Osteoblast (primary cell): Measurements from ENCODE around the gene GPER1. TPM values are rescaled to one million over a fixed set of nuclear protein-coding genes. Genes with fewer than 3 reads are reported as not detected.

Experiments
- DNase-seq: peaks from one replicate; pipeline ENCODE4 v3.0.0; 2011; ENCODE audit warnings: low spot score, mixed read lengths; ENCODE audit not compliant: insufficient read length; ENCODE audit errors: missing footprints
- H2AFZ ChIP-seq: 2 replicates; pipeline ENCODE4 v1.6.0; 2011; ENCODE audit warnings: mild to moderate bottlenecking, low read length
- H3K27ac ChIP-seq: 2 replicates; pipeline ENCODE4 v1.5.1; 2011; ENCODE audit warnings: mild to moderate bottlenecking, low read depth, low read length, moderate library complexity
- H3K27me3 ChIP-seq: 2 replicates; pipeline ENCODE4 v1.6.0; 2012; ENCODE audit warnings: mild to moderate bottlenecking, control low read depth, inconsistent platforms, low read length, moderate library complexity; ENCODE audit not compliant: insufficient read depth
- H3K36me3 ChIP-seq: 2 replicates; pipeline ENCODE4 v1.5.1; 2011; ENCODE audit warnings: mild to moderate bottlenecking, low read length, control low read depth, moderate library complexity; ENCODE audit not compliant: insufficient read depth
- H3K4me1 ChIP-seq: 2 replicates; pipeline ENCODE4 v1.5.1; 2011; ENCODE audit warnings: mild to moderate bottlenecking, low read length, control low read depth, moderate library complexity; ENCODE audit not compliant: insufficient read depth
- H3K4me2 ChIP-seq: 2 replicates; pipeline ENCODE4 v1.6.0; 2011; ENCODE audit warnings: mild to moderate bottlenecking, low read length; ENCODE audit not compliant: insufficient read depth
- H3K4me3 ChIP-seq: fragments of 200-600 bp; sonication (generic); 3 replicates; pipeline ENCODE4 v1.5.1; 2012; ENCODE audit warnings: mild to moderate bottlenecking, low read length, inconsistent platforms; ENCODE audit not compliant: insufficient read depth
- H3K79me2 ChIP-seq: 2 replicates; pipeline ENCODE4 v1.6.0; 2012; ENCODE audit warnings: mild to moderate bottlenecking, low read length, control low read depth, inconsistent platforms; ENCODE audit not compliant: insufficient read depth
- H3K9me3 ChIP-seq: 2 replicates; pipeline ENCODE4 v1.5.1; 2011; ENCODE audit warnings: low read depth, low read length, control low read depth
- H4K20me1 ChIP-seq: 2 replicates; pipeline ENCODE4 v1.6.0; 2012; ENCODE audit warnings: mild to moderate bottlenecking, low read length, control low read depth; ENCODE audit not compliant: insufficient read depth
- total RNA-seq: library from RNA; depleted of rRNA; stranded (reverse); fragments of >200 nt; gene quantifications from 2 replicates; pipeline ENCODE4 v1.2.3, GENCODE V29; 2012
- TF ChIP-seq, protein P1 (sequence below): IDR thresholded peaks from 2 replicates; pipeline ENCODE4 v1.5.1; 2011; ENCODE audit warnings: mild to moderate bottlenecking, low read depth, low read length, moderate library complexity; ENCODE audit errors: extremely low read depth

GPER1 gene
- total RNA-seq, 1 donor: 10.5 TPM

DNA sequence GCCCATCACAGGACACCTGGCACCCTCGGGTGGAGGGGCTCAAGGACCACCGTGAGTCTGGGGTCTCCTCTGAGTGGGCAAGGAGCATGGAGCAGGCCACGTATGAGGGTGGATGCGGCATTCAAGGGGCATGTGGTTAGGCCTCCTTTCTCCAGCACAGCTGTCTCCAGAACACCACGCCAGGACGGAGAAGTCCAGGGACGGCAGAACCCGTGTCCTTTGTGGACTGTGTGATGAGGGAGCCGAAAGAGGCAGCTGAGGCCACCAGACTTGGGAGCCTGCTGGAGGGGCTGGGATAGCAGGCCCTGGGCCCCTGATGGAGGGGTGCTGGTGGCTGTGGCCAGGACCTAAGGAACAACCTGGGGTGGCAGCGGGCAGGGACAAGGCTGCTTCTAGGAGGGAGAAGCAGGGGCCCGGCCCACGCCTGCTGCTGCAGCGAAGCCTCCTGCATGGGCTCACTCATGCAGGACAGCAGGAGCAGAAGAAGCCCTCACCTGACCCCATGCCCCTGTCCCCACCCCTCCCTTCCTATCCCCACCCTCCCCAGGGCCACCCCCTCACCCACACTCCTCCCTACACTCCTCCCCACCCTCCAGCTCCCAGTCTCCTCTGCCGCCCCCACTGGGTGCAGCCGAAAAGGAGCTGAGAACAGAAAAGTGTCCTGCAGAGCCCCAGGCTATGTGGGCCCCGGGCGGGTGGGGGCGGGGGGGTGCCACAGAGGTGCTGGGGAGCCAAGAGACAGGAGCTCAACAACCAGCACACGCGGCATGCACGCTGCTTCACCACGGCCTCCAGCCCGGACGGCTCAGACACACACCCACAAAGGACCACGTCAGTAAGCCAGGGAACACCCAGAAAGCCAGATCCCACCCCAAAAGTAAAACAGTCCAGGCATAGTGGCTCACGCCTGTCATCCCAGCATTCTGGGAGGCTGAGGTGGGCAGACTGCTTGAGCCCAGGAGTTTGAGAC, 42.4 kb downstream of the GPER1 start:
- no peak overlapping the region for H3K27ac ChIP-seq
- no peaks in the 10 kb centered on the region for H3K4me1 ChIP-seq
- TF ChIP-seq, protein P1, sequence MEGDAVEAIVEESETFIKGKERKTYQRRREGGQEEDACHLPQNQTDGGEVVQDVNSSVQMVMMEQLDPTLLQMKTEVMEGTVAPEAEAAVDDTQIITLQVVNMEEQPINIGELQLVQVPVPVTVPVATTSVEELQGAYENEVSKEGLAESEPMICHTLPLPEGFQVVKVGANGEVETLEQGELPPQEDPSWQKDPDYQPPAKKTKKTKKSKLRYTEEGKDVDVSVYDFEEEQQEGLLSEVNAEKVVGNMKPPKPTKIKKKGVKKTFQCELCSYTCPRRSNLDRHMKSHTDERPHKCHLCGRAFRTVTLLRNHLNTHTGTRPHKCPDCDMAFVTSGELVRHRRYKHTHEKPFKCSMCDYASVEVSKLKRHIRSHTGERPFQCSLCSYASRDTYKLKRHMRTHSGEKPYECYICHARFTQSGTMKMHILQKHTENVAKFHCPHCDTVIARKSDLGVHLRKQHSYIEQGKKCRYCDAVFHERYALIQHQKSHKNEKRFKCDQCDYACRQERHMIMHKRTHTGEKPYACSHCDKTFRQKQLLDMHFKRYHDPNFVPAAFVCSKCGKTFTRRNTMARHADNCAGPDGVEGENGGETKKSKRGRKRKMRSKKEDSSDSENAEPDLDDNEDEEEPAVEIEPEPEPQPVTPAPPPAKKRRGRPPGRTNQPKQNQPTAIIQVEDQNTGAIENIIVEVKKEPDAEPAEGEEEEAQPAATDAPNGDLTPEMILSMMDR: no peak
- no peak overlapping the region for H3K4me2 ChIP-seq
- H3K79me2 ChIP-seq: peaks cover 10% of the 10 kb centered on the region
- H3K27me3 ChIP-seq: no peaks in the 10 kb centered on the region
- H2AFZ ChIP-seq: no peak overlapping the region
- peaks cover 7% of the 10 kb centered on the region for H3K36me3 ChIP-seq
- H3K4me3 ChIP-seq: no peak overlapping the region
- no peaks in the 10 kb centered on the region for H3K9me3 ChIP-seq
- DNase-seq: no peak
- H4K20me1 ChIP-seq: no peaks in the 10 kb centered on the region

DNA sequence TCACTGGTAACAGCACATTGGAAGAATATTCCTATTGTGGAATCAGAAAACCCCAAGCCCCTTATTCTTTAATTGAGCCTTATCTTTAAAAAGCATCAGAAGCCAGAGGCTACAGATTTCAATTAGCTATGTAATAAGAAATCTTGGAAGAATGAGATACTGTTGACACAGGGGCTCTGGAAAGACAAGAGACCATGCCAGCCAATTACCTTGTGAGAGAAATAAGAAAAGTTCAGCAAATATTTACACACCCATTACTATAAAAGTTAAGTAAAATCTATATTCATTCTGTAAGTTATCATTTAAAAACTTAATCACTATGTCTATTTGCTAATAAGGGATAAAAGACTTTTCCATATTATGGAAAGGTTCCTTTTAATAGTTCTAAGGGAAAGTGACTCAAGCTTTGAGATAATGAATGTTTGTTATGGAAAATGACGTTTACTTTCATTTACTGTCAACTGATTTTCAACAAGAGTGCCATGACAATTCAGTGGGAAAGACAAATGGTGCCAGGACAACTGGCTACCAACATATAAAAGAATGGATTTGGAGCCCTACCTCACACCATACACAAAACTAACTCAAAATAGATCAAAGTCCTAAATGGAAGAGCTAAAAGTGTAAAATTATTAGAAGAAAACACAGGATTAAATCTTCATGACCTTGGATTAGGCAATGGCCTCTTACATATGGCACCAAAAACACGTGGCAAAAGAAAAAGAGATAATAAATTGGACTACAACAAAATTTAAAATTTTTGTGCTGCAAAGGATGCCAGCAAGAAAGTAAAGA, 43.8 kb downstream of the GPER1 start:
- TF ChIP-seq, protein P1: no peak

DNA sequence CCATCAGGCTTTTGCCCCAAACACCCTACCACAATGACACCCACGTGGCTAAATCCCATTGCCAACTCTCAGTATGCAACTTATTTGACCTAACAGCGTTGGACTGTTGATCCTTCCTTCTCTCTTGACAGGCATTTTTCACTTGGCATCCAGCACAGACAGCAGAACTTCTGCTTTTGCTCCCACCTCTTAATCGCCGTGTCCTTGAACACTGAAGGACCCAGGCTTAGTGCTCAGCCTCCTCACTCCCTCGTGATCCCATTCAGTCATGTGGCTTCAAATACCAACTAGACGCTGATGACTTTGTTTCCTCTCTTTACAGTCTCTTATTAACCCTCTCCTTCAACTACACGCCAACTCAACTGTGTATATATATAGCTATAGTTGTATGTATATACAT, 47.0 kb downstream of the GPER1 start:
- Histone ChIP-seq H3K27ac (no peak overlapping the region), H3K79me2 (peaks cover 19% of the 10 kb centered on the region)
- TF ChIP-seq, protein P1: no peak

More for the DNA sequence above, 43.8 kb downstream of the GPER1 start:
- Histone ChIP-seq H3K4me2 (no peak overlapping the region), H4K20me1 (no peaks in the 10 kb centered on the region), H3K4me1 (peaks cover 2% of the 10 kb centered on the region), H3K79me2 (peaks cover 8% of the 10 kb centered on the region), H3K27me3 (no peaks in the 10 kb centered on the region), H3K4me3 (no peak overlapping the region), H3K27ac (no peak overlapping the region), H3K9me3 (no peaks in the 10 kb centered on the region), H3K36me3 (peaks cover 2% of the 10 kb centered on the region), H2AFZ (no peak overlapping the region)
- no peak for DNase-seq

More for the DNA sequence above, 47.0 kb downstream of the GPER1 start:
- H3K4me3 ChIP-seq: no peak overlapping the region
- no peaks in the 10 kb centered on the region for H4K20me1 ChIP-seq
- no peaks in the 10 kb centered on the region for H3K9me3 ChIP-seq
- no peak overlapping the region for H3K4me2 ChIP-seq
- H2AFZ ChIP-seq: no peak overlapping the region
- H3K27me3 ChIP-seq: no peaks in the 10 kb centered on the region
- H3K36me3 ChIP-seq: no peaks in the 10 kb centered on the region
- peaks cover 14% of the 10 kb centered on the region for H3K4me1 ChIP-seq
- DNase-seq: no peak
